Measurements from ENCODE around the gene ERBB4.
A peak's percentile ranks its signal among the peaks of the same experiment; 100 is the strongest.

The ERBB4 gene

GRCh38 chr2:211881449-211881848 is 657.2 kb downstream of the ERBB4 start:
- Histone ChIP-seq H3K27ac (ENCODE audit: low read length) (no peak overlapping the region), H3K79me2 (ENCODE audit: low read length) (no peaks in the 10 kb centered on the region), H3K9me3 (replicated peaks; ENCODE audit: insufficient read depth, low read length) (no peaks in the 10 kb centered on the region), H3K4me3 (ENCODE audit: low read length) (no peak overlapping the region), H3K4me2 (ENCODE audit: low read depth, low read length) (no peak overlapping the region), H3K4me1 (ENCODE audit: low read length) (no peaks in the 10 kb centered on the region), H3K9ac (ENCODE audit: low read length) (no peak overlapping the region), H2AFZ (ENCODE audit: low read length) (no peak overlapping the region), H3K36me3 (replicated peaks; ENCODE audit: insufficient read depth, low read length) (no peaks in the 10 kb centered on the region), H3K9me2 (replicated peaks; ENCODE audit: insufficient read depth, low read length) (no peaks in the 10 kb centered on the region), H3K27me3 (replicated peaks; ENCODE audit: insufficient read depth, low read length) (no peaks in the 10 kb centered on the region), H3F3A (ENCODE audit: insufficient read depth, low read length) (no peaks in the 10 kb centered on the region), H4K20me1 (ENCODE audit: insufficient read depth, low read length) (no peaks in the 10 kb centered on the region)
- DNase-seq, result no peak
- TF ChIP-seq EZH2 (optimal IDR thresholded peaks at IDR 0.05; ENCODE audit: low read depth, low read length), result no peak
- TF ChIP-seq CTCF (IDR thresholded peaks at IDR 0.05; ENCODE audit: low read length), result no peak
- no peak for TF ChIP-seq EZH2phosphoT487 (IDR thresholded peaks at IDR 0.05; ENCODE audit: low read length)

GRCh38 chr2:211879323-211879722 is 659.3 kb downstream of the ERBB4 start:
- no peaks in the 10 kb centered on the region for H3K79me2 ChIP-seq (ENCODE audit: low read length)
- TF ChIP-seq CTCF (IDR thresholded peaks at IDR 0.05; ENCODE audit: low read length) (peak; percentile 50), EZH2 (optimal IDR thresholded peaks at IDR 0.05; ENCODE audit: low read depth, low read length) (no peak)
- H3K4me1 ChIP-seq (ENCODE audit: low read length), result no peaks in the 10 kb centered on the region
- no peaks in the 10 kb centered on the region for H3K9me3 ChIP-seq (replicated peaks; ENCODE audit: insufficient read depth, low read length)
- H3K27ac ChIP-seq (ENCODE audit: low read length), result no peak overlapping the region
- H2AFZ ChIP-seq (ENCODE audit: low read length), result no peak overlapping the region
- no peaks in the 10 kb centered on the region for H3K27me3 ChIP-seq (replicated peaks; ENCODE audit: insufficient read depth, low read length)
- H3F3A ChIP-seq (ENCODE audit: insufficient read depth, low read length), result no peaks in the 10 kb centered on the region
- no peaks in the 10 kb centered on the region for H3K36me3 ChIP-seq (replicated peaks; ENCODE audit: insufficient read depth, low read length)
- H3K4me3 ChIP-seq (ENCODE audit: low read length), result no peak overlapping the region
- no peak overlapping the region for H3K4me2 ChIP-seq (ENCODE audit: low read depth, low read length)
- no peak overlapping the region for H3K9ac ChIP-seq (ENCODE audit: low read length)
- H3K9me2 ChIP-seq (replicated peaks; ENCODE audit: insufficient read depth, low read length), result no peaks in the 10 kb centered on the region
- H4K20me1 ChIP-seq (ENCODE audit: insufficient read depth, low read length), result no peaks in the 10 kb centered on the region
- peak; percentile 39 for DNase-seq

GRCh38 chr2:211877061-211877460 is 661.5 kb downstream of the ERBB4 start:
- H2AFZ ChIP-seq (ENCODE audit: low read length), result no peak overlapping the region
- no peaks in the 10 kb centered on the region for H3K9me2 ChIP-seq (replicated peaks; ENCODE audit: insufficient read depth, low read length)
- H3K9ac ChIP-seq (ENCODE audit: low read length), result no peak overlapping the region
- no peak overlapping the region for H3K4me2 ChIP-seq (ENCODE audit: low read depth, low read length)
- no peaks in the 10 kb centered on the region for H3K79me2 ChIP-seq (ENCODE audit: low read length)
- no peaks in the 10 kb centered on the region for H3K4me1 ChIP-seq (ENCODE audit: low read length)
- no peak overlapping the region for H3K27ac ChIP-seq (ENCODE audit: low read length)
- no peak overlapping the region for H3K4me3 ChIP-seq (ENCODE audit: low read length)
- no peaks in the 10 kb centered on the region for H3K27me3 ChIP-seq (replicated peaks; ENCODE audit: insufficient read depth, low read length)
- no peaks in the 10 kb centered on the region for H3F3A ChIP-seq (ENCODE audit: insufficient read depth, low read length)
- no peak for TF ChIP-seq CTCF (IDR thresholded peaks at IDR 0.05; ENCODE audit: low read length)
- H3K36me3 ChIP-seq (replicated peaks; ENCODE audit: insufficient read depth, low read length), result no peaks in the 10 kb centered on the region
- DNase-seq, result no peak
- no peaks in the 10 kb centered on the region for H3K9me3 ChIP-seq (replicated peaks; ENCODE audit: insufficient read depth, low read length)
- no peaks in the 10 kb centered on the region for H4K20me1 ChIP-seq (ENCODE audit: insufficient read depth, low read length)

- Histone ChIP-seq H3K9me3 (replicated peaks; ENCODE audit: insufficient read depth, low read length) (no peaks in the 10 kb centered on the region), H3K36me3 (replicated peaks; ENCODE audit: insufficient read depth, low read length) (no peaks in the 10 kb centered on the region), H2AFZ (ENCODE audit: low read length) (no peak overlapping the region), H3K9ac (ENCODE audit: low read length) (no peak overlapping the region), H3K4me1 (ENCODE audit: low read length) (no peaks in the 10 kb centered on the region), H3K4me3 (ENCODE audit: low read length) (no peak overlapping the region), H3K79me2 (ENCODE audit: low read length) (no peaks in the 10 kb centered on the region), H3K27ac (ENCODE audit: low read length) (no peak overlapping the region), H3F3A (ENCODE audit: insufficient read depth, low read length) (no peaks in the 10 kb centered on the region), H3K4me2 (ENCODE audit: low read depth, low read length) (no peak overlapping the region), H3K27me3 (replicated peaks; ENCODE audit: insufficient read depth, low read length) (no peaks in the 10 kb centered on the region), H4K20me1 (ENCODE audit: insufficient read depth, low read length) (no peaks in the 10 kb centered on the region), H3K9me2 (replicated peaks; ENCODE audit: insufficient read depth, low read length) (no peaks in the 10 kb centered on the region)
- DNase-seq, result no peak
- no peak for TF ChIP-seq EZH2phosphoT487 (IDR thresholded peaks at IDR 0.05; ENCODE audit: low read length)
- TF ChIP-seq EZH2 (optimal IDR thresholded peaks at IDR 0.05; ENCODE audit: low read depth, low read length), result no peak
- TF ChIP-seq CTCF (IDR thresholded peaks at IDR 0.05; ENCODE audit: low read length), result no peak
These were observed 663.1 kb downstream of the ERBB4 start for GRCh38 chr2:211875488-211875887.

Data from MM.1S (cell line).